HG03342 (cell line): ENCODE data around the gene CNPY1.
"Not testable (repeated sequence)": the region's sequence is repeated elsewhere in the genome, so short reads cannot be mapped to it uniquely, and the experiment has no call there.

ENCODE experiments used
- ATAC-seq: cut with Tn5 transposase; IDR thresholded peaks from one replicate; pipeline ENCODE4 v1.9.1; 2021; ENCODE audit warnings: mild to moderate bottlenecking, moderate library complexity; ENCODE audit not compliant: unreplicated experiment

Gene CNPY1

DNA sequence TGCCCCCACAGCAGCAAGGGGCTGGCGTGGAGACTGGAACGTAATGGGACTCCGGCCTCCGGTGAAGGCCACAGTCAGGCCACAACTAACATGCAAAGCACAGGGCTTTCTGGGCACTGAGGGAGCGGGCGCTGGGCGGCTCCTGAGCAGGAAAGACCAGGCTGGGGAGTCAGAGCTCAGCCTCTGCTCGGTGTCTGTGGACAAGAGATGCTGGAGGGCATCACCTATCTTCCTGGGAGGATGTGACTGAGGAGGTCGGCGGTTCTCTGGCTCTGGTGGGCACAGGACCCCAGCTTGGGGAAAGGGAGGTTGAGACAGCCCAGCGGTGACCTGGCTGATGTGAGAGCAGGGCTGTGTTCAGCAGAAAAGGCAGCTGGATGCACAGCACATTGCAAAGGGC is 11.7 kb downstream of the CNPY1 start:
- ATAC-seq, result no peak

DNA sequence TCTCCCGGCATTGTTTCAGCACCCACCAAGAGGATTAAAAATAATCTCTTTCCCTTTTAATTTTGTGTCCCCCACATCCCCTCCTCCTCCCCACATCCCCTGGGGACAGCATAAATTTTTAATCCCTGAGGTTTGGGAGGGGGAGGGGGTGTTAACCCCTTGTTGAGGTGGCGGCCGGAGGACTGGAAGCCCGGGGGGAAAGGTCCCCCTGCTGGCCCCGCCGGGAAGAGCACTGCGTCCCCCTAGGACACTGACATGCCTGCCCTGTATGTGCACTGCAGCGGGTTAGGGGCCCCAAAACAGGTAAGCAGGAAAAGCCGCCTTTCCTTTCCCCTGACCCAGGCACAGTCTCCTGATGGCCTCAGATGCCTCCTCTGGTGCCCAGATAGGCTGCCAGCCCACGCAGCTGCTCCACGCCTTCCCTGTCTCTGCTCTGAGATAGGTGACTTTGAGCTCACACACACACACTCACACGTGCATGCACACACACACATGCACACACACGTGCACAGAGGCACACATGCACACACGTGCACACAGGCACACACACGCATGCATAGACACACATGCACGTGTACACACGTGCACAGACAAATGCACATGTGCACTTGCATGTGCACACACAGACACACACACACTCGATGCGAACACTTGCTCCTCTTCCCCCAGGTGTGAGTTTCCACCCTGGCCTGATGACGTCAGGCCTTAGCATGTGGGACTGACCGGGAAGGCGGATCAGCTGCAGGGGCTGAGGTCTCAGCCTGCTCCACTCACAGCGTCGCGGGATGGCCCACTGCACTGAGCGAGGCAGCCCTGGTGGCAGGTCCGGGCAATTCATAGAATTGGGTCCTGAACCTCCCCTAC is 12.3 kb downstream of the CNPY1 start:
- ATAC-seq, result peak; percentile 61

- no peak for ATAC-seq
Measured at GRCh38 chr7:155533120-155533826, 13.1 kb downstream of the CNPY1 start.

GRCh38 chr7:155532792-155533119 is 13.6 kb downstream of the CNPY1 start:
- no peak for ATAC-seq

- no peak for ATAC-seq
Measured at GRCh38 chr7:155531681-155532080, 14.7 kb downstream of the CNPY1 start.

DNA sequence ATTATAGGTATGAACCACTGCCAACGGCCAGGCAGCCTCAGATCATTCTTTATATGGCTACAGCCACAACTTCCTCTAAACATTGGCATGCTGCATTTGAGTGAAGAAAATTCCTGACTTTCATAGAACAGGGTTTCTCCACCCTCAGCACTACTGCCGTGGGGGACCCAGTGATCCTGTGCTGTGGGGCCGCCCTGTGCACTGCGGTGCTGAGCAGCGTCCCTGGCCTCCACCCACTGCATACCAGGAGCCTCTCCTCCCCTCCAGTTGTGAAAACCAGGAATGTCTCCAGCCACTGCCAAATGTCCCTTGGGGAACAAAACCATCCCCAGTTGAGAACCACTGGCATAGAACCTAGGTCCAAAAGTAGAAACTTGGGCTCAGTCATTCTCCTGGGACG is 15.8 kb downstream of the CNPY1 start:
- ATAC-seq, result no peak

DNA sequence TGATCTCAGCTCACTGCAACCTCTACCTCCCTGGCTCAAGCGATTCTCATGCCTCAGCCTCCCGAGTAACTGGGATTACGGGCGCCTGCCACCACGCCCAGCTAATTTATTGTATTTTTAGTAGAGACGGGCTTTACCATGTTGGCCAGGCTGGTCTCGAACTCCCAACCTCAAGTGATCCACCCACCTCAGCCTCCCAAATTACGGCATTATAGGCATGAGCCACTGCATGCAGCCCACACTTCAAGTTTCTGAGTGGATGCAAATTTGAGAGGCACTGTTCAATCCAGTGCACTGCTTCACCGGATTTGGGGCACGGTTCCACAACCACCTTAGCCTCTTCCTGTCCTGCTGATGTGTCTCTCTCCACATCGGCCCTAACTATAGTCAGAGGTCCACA is 16.5 kb downstream of the CNPY1 start:
- ATAC-seq, result no peak

DNA sequence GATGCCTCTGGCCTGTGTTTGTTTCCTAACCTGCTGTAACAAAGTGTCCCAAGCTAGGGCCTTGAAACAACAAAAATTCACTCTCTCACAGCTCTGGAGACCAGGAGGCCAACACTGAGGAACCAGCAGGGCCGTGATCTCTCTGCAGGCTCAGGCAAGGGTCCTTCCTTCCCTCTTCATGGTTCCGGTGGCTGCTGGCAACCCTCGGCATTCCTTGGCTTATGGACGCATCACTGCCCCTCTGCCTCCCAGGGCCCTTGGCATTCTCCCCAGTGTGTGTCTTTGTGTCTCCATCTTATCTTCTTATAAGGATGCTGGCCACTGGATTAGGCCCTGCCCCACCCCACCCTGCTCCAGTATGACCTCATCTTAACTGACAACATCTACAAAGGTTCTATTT is 17.0 kb downstream of the CNPY1 start:
- ATAC-seq, result no peak

DNA sequence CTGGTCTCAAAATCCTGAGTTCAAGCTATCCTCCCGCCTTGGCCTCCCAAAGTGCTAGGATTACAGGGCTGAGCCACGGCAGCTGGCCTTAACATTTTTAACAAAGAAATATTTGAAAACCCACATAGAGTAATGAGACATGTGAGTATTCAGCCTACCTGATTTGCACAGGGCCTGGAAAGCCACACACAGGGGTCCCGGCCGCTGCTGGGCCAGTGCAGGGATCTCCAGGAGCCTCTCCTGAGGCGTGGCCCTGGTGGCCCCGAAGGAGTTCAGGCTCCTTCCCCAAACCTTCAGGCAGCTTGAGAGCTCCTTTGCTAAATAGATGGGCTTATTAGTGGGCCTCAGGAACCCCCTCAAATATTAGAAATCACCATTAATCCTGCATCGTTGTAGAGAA is 18.7 kb downstream of the CNPY1 start:
- ATAC-seq, result no peak

- ATAC-seq, result no peak
Measured at GRCh38 chr7:155526225-155526624, 20.1 kb downstream of the CNPY1 start.

DNA sequence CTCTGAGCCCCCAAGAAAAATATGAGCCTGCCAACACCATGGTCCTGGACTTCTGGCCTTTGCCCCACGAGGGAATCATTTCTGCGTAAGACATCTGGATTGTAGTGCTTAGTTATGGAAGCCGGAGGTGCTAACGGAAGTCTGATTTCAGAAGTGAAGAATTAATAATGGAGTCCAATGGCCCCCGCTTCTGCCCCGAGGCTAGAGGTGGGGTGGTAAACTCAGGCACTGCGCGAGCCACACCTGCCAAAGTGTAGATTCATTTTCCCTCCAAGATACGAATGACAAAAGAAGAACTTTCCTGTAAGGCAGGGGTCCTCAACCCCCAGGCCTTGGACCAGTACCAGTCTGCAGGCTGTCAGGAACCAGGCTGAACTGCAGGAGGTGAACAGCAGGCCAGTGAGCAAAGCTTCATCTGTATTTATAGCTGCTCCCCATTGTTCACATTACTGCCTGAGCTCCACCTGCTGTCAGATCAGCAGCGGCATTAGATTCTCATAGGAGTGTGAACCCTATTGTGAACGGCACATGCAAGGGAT is 22.3 kb downstream of the CNPY1 start:
- ATAC-seq, result no peak

DNA sequence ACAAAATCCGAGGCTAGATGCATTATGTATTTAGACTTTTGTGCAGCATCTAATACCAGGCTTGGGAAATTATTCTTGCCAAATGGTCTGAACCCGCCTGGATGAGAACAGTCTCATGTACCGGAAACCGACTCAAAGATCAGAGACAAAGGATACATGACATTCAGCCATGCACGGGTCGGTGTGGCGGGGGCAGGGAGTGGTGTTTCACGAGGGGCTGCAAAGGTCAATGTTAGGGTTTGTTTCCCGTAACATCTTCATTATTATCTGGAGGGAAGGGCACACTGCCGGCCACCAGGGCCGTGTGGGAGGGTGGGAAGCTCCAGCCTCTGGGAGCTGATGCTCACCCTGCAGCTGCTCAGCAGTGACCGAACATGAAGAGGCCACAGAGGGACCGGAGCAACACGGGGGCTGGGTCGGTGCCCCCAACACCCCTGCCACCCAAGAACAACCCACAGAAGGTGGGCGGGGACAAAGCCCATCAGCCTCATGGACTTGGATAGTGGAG is 23.1 kb downstream of the CNPY1 start:
- no peak for ATAC-seq

GRCh38 chr7:155521743-155522398 is 24.5 kb downstream of the CNPY1 start:
- ATAC-seq, result no peak

DNA sequence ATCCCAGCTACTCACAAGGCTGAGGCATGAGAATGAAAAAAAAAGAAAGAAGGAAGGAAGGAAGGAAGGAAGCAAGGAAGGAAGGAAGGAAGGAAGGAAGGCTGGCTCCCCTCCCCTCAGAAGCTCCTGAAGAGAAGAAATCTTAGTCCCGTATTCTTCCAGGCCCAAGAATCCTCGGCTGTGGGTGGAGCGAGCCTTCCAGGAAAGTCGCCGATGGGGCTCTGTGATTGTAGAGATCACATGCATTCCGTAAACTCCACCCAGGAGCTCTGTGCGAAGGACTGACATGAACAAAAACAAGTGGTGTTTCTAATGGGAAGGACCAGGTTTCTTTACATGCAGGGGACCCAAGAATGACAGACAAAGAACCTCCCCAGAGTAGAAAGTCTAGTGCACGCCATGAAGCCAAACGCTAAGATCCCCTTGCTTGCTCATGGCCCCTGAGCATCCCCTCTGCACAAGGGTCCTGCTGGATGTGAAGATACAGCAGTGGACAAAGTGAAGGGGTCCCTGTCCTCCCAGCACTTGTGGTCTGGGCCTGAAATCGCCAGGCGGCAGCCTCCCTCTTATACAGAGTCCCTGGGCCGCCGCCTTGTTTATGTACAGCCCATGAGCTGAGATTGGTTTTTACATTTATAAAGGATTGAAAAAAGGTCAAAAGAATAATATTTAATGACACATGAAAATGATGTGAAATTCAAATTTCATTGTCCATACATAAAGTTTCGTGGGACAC is 25.2 kb downstream of the CNPY1 start:
- ATAC-seq, result no peak

DNA sequence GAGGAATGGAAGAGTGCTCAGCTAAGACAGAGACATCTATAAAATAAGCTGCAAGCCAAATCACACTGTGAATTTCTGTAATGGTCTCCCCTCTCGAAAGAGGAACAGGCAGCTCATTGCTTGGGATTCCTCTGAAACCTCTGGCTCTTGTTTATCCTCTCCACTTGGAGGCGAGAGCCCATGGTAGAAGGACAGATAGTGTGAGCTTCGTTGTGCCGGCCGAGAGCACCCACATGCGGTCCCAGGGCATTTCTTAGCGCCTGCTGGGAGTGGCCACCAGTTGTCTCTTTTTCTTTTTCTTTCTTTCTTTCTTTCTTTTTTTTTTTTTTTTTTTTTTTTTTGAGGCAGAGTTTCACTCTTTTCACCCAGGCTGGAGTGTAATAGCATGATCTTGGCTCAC is 26.2 kb downstream of the CNPY1 start:
- ATAC-seq, result no peak

- not testable (repeated sequence) for ATAC-seq
Measured at GRCh38 chr7:155519358-155519757, 27.0 kb downstream of the CNPY1 start.

- ATAC-seq, result no peak
Measured at GRCh38 chr7:155518633-155519032, 27.7 kb downstream of the CNPY1 start.

GRCh38 chr7:155517969-155518368 is 28.4 kb downstream of the CNPY1 start:
- ATAC-seq, result no peak

DNA sequence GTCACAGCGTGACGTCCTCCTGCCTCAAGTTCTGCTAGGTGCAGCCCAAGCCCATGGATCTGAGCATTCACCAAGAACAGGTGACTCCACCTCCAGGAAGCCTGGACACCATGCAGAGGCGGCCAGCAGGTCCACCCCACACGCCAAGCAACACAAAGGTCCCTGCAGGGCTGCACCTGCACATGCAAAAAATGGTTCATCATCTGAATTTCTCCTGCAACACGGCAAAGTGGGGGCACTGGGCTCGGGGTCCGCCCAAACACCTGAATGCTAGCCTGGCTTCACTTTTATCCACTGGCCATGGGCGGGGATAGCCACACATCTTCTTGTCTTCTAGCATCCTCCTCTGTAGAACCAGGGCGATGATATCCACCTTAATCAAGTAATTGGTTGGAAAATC is 28.9 kb downstream of the CNPY1 start:
- ATAC-seq, result no peak

DNA sequence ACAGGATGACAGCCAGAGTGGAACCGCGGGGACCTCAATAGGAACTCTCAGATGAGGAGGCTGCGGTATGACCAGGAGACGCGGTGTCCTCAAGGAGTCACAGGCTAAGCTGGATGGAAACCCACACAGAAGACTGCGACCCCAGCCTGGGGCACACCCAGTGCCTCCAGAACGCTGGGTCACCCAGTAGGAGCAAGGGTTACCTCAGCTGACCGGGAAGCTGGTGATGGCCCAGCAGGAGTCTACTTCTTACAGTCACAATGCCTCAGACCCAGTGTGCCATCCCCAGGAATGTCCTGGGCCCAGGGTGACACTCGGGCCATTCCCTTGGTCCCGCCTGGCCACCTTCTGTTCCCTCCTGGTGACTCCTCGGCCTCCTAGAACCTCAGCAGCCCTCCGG is 29.9 kb downstream of the CNPY1 start:
- ATAC-seq, result no peak

DNA sequence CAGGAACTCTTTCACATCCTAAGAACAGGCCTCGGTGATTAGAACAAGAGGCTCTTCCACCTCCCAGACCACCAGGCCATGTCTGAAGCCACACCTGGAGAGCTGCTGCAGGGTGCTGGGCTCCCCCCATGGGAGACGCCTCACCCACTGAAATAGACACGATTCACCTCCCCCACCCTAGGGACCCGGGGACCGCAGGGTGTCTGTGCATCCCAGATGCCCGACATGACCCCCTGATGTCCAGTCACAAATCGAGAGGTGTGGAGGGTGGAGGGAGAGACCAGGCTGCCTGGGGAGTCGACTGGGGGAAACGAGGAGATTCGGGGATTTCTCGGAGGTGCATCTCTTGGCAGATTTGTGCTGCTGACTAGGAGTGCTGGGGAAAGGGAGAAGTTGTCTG is 31.0 kb downstream of the CNPY1 start:
- ATAC-seq, result no peak
